ENCODE data around the gene SUN3. TPM values are rescaled to one million over a fixed set of nuclear protein-coding genes. Genes with fewer than 3 reads are reported as not detected.

SUN3 gene
- total RNA-seq, 1 experiment from 2014 or later = not detected

DNA sequence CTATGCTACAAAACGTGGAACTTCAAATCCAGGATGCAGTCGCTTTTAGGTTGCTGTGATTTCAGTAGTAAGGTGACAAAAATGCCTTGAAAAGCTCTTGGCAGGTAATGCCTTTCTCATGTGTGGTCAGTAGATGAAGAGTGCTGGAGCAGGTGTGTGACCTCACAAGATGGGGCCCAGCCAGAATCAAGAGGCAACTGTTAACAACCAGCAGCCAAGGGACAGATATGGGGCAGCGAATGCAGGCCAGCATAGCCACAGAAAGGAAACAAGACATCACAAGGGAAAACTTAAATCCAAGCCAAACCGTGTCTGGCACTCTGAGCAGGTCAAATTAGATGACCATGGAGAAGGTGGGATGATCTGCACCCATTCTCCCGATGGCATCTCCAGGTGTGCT is 61.8 kb downstream of the SUN3 start (continued):
- TF ChIP-seq E2F4 (CRISPR knock-in tag; IDR thresholded peaks at IDR 0.05; ENCODE audit: borderline replicate concordance, low read depth) = no peak
- no peak for TF ChIP-seq JAZF1 (CRISPR knock-in tag; IDR thresholded peaks at IDR 0.05)
- TF ChIP-seq, protein P1, sequence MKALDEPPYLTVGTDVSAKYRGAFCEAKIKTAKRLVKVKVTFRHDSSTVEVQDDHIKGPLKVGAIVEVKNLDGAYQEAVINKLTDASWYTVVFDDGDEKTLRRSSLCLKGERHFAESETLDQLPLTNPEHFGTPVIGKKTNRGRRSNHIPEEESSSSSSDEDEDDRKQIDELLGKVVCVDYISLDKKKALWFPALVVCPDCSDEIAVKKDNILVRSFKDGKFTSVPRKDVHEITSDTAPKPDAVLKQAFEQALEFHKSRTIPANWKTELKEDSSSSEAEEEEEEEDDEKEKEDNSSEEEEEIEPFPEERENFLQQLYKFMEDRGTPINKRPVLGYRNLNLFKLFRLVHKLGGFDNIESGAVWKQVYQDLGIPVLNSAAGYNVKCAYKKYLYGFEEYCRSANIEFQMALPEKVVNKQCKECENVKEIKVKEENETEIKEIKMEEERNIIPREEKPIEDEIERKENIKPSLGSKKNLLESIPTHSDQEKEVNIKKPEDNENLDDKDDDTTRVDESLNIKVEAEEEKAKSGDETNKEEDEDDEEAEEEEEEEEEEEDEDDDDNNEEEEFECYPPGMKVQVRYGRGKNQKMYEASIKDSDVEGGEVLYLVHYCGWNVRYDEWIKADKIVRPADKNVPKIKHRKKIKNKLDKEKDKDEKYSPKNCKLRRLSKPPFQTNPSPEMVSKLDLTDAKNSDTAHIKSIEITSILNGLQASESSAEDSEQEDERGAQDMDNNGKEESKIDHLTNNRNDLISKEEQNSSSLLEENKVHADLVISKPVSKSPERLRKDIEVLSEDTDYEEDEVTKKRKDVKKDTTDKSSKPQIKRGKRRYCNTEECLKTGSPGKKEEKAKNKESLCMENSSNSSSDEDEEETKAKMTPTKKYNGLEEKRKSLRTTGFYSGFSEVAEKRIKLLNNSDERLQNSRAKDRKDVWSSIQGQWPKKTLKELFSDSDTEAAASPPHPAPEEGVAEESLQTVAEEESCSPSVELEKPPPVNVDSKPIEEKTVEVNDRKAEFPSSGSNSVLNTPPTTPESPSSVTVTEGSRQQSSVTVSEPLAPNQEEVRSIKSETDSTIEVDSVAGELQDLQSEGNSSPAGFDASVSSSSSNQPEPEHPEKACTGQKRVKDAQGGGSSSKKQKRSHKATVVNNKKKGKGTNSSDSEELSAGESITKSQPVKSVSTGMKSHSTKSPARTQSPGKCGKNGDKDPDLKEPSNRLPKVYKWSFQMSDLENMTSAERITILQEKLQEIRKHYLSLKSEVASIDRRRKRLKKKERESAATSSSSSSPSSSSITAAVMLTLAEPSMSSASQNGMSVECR (CRISPR knock-in tag; IDR thresholded peaks at IDR 0.05; ENCODE audit: borderline replicate concordance) = no peak

DNA sequence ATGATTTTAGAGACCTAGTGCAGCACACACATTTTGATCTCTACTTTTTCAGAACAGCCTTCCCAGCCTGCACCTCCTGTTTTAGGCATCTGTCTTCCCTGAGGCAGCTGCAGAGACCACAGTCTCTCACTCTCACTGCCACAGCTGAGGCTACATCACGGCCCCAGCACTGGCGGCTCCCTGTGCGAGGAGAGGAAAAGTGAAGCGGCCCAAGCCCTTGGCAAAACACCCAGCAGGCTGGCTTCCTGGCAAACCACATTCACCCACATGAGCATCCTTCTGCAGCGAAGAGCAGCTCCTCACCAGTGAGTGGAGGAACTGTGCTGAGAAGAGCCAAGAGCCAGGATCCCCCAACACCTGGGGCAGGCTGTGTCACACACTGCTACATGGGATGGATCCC is 63.5 kb downstream of the SUN3 start:
- Mint-ChIP-seq H3K27me3 (ENCODE audit: low read depth) (no peaks in the 10 kb centered on the region), H3K9me3 (peaks cover 14% of the 10 kb centered on the region), H3K27ac (no peak overlapping the region), H3K4me1 (peaks cover 17% of the 10 kb centered on the region), H3K36me3 (peaks cover 93% of the 10 kb centered on the region), H3K4me3 (no peak overlapping the region)
- ChIA-PET POLR2A (no interaction called here), CTCF (no interaction called here)
- DNase-seq (ENCODE audit: low spot score) (no peak), ATAC-seq (no peak)
- no peak for TF ChIP-seq STAT6 (CRISPR knock-in tag; conservative IDR thresholded peaks at IDR 0.05; ENCODE audit: low read depth)
- no peak for TF ChIP-seq CBFB (CRISPR knock-in tag; IDR thresholded peaks at IDR 0.05; ENCODE audit: low read depth)
- no peak for TF ChIP-seq E2F5 (CRISPR knock-in tag; IDR thresholded peaks at IDR 0.05)
- TF ChIP-seq MXD4 (CRISPR knock-in tag; IDR thresholded peaks at IDR 0.05; ENCODE audit: borderline replicate concordance) = no peak
- no peak for TF ChIP-seq TEAD4 (CRISPR knock-in tag; IDR thresholded peaks at IDR 0.05)
- TF ChIP-seq CTCF (IDR thresholded peaks at IDR 0.05) = no peak
- TF ChIP-seq, protein P2, sequence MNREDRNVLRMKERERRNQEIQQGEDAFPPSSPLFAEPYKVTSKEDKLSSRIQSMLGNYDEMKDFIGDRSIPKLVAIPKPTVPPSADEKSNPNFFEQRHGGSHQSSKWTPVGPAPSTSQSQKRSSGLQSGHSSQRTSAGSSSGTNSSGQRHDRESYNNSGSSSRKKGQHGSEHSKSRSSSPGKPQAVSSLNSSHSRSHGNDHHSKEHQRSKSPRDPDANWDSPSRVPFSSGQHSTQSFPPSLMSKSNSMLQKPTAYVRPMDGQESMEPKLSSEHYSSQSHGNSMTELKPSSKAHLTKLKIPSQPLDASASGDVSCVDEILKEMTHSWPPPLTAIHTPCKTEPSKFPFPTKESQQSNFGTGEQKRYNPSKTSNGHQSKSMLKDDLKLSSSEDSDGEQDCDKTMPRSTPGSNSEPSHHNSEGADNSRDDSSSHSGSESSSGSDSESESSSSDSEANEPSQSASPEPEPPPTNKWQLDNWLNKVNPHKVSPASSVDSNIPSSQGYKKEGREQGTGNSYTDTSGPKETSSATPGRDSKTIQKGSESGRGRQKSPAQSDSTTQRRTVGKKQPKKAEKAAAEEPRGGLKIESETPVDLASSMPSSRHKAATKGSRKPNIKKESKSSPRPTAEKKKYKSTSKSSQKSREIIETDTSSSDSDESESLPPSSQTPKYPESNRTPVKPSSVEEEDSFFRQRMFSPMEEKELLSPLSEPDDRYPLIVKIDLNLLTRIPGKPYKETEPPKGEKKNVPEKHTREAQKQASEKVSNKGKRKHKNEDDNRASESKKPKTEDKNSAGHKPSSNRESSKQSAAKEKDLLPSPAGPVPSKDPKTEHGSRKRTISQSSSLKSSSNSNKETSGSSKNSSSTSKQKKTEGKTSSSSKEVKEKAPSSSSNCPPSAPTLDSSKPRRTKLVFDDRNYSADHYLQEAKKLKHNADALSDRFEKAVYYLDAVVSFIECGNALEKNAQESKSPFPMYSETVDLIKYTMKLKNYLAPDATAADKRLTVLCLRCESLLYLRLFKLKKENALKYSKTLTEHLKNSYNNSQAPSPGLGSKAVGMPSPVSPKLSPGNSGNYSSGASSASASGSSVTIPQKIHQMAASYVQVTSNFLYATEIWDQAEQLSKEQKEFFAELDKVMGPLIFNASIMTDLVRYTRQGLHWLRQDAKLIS (CRISPR knock-in tag; IDR thresholded peaks at IDR 0.05; ENCODE audit: borderline replicate concordance) = no peak
